DMS79 treated with DMSO at 0.1 percent for 48 hours (cell line): Measurements from ENCODE around the gene SLC30A7.
"Not testable (repeated sequence)": the region's sequence is repeated elsewhere in the genome, so short reads cannot be mapped to it uniquely, and the experiment has no call there.

ENCODE experiments used
- DNase-seq: peaks from one replicate; lab custom pipeline; 2025; lab: John Stamatoyannopoulos, UW

SLC30A7 gene

GRCh38 chr1:100889869-100890482 is 5.9 kb upstream of the SLC30A7 start:
- DNase-seq = not testable (repeated sequence)

GRCh38 chr1:100891380-100891779 is 4.5 kb upstream of the SLC30A7 start:
- no peak for DNase-seq

DNA sequence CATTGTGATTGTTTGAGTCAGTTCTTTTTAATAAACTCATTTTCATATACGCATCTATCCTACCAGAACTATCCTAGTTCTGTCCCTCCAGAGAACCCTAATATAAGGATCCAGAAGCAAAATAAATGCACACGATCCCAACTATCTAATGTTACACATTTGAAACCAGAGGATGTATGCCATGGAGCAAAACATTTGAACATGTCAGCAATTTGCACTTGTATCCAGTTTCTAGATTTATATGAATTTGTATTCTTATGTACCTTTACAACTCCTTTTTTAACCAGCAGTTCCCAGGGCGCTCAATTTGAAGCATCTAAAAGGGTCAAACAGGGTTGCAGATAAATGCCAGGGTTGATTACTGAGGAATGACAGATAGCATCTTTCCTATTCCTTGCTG is 3.3 kb upstream of the SLC30A7 start:
- no peak for DNase-seq

DNA sequence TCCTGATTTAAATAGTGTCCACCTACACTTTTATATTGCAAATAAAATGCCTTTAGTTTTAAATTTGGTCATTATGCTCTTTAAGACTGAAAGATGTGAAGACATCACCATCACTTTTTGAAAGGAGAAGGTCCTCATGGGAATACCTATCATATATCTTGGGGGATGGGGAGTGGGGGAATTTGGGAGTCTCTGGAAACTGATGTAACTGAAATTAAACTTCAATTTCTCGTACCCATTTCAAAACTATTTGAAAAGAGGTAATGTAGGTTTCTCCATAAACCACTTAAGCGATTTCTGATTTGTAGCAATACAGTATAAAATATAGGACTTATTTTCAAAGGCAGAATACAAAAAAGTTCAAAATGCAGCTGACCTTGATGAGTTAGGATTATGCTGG is 2.2 kb upstream of the SLC30A7 start:
- DNase-seq = no peak

GRCh38 chr1:100894603-100895539 is 1.0 kb upstream of the SLC30A7 start, which contains the start of gene EXTL2:
TSS of gene EXTL2 (minus strand) at chr1:100894842. CDS start at chr1:100888757, 6,085 bp downstream.
- peak; percentile 93 for DNase-seq

GRCh38 chr1:100896481-100896982 is 642 bp downstream of the SLC30A7 start:
- DNase-seq = no peak

GRCh38 chr1:100902365-100902764 is 6.5 kb downstream of the SLC30A7 start:
- DNase-seq = no peak

DNA sequence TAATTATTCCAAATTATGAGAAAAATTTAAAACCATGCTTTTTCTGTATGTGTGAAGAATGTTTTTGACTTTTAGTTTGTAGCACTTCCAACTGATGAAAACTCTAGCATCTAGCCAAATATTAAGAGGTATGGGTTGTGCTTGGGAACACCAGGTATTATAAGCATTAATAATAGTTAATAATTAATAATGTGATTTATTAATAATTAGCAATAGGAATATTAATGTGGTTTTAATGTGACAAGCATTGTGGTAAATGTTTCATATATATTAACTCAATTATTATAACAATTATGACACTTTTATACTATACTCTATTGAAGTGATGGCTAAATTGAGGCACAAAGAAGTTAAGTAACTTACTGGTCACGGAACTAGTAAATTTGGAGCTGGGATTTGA is 7.9 kb downstream of the SLC30A7 start:
- DNase-seq = no peak

DNA sequence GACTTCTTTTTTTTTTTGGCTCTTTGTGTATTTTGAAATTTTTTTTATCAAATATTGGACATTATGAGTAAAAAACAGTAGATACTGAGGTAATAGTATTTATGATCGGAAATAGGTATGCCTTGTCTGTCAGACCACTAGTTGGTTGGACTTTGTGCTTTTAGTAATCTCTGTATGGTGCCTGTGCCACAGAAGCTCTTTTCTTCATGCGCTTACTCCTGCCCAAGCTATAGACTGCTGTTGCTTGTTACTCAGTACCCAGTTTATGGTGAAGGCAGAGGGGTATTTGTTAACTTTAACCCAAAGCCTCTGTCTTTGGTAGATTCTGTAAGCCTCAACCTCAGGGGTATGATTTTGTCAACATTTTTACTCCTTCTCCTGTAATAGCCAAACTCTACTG is 8.6 kb downstream of the SLC30A7 start:
- no peak for DNase-seq

- no peak for DNase-seq
Measured at GRCh38 chr1:100905181-100905580, 9.3 kb downstream of the SLC30A7 start.

GRCh38 chr1:100907887-100908286 is 12.0 kb downstream of the SLC30A7 start:
- no peak for DNase-seq

DNA sequence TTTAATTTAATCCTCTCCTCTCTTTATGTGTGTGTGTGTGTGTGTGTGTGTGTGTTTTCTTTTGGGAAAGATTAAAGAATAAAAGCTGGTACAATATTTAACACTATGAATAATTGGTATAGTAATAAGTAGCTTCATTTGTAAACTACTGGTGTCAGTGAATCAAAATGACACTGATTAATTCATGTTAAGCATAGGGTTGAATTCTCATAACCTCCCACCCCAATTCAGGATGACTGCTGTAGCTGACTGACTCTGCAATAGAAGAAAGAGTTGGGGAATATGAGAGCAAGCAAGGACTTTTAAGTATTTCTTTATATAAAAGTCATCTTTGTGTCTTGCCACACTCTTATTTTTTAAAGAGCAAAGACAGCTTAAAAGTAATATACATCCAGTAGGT is 13.1 kb downstream of the SLC30A7 start:
- DNase-seq = no peak

- no peak for DNase-seq
Measured at GRCh38 chr1:100912019-100912418, 16.1 kb downstream of the SLC30A7 start.

- DNase-seq = peak; percentile 36
Measured at GRCh38 chr1:100921110-100921706, 25.3 kb downstream of the SLC30A7 start.

GRCh38 chr1:100924212-100924611 is 28.3 kb downstream of the SLC30A7 start:
- DNase-seq = no peak

GRCh38 chr1:100924991-100925390 is 29.1 kb downstream of the SLC30A7 start:
- no peak for DNase-seq

GRCh38 chr1:100926240-100926639 is 30.4 kb downstream of the SLC30A7 start:
- DNase-seq = no peak

DNA sequence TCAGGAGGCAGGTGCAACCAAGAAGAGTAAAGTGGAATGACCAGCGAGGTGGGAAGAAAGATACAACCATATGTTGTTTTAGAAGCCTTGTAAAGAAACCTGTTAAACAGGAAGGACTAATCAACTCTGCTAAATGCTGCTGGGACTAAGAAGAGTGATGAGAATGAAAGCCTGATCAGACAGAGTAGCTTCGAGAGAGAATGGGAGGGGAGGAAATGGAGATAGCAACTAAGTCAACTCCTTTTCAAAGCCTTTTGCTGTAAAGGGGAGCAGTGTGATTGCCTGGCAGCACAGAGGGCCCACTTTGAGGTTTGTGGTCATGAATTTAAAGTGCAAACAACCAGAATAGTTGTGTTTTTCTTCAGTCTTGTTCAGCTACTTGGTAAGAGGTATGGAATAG is 31.4 kb downstream of the SLC30A7 start:
- no peak for DNase-seq

- no peak for DNase-seq
Measured at GRCh38 chr1:100928128-100928527, 32.2 kb downstream of the SLC30A7 start.

DNA sequence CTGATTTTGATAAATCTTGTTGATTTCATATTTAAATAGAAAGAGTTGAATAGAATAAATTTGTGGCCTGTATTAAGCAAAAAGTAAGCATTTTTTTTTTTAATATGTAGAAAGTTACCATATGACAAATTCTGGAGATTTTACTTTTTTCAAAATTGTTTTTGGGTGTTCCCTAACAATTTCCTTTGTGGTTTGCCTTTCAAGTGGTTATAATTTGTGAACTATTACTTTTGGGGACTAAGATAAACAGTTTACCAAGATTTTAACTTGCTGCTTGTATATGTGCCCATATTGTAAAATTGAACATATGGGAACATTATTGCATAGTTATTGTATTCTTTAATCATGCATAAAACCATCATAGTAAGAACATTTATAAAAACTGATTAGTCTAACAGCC is 34.6 kb downstream of the SLC30A7 start:
- no peak for DNase-seq

DNA sequence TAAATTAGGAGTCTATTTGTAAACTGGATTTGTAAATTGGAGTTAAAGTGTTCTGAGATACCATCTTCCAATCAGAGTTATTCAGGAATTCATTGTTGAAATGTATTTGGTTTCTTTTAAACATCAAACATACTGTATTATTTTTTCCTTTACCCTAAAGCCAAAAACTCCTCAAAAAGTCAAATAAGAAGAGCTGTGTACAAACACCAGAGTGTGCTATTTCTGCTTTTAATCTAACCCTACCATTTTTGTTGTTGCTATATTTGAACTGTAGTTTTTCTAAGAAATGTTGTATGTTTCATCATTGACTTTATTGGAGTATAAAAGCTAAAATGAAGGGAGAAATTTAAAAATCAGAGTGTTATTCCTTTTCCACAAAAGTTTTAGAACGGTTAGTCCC is 35.8 kb downstream of the SLC30A7 start:
- no peak for DNase-seq

GRCh38 chr1:100933555-100933954 is 37.7 kb downstream of the SLC30A7 start:
- not testable (repeated sequence) for DNase-seq
